NCI-H2029 treated with DMSO at 0.1 percent for 48 hours (cell line): ENCODE results near the gene FOXQ1.

Experiments used
- DNase-seq: peaks from one replicate; lab custom pipeline; 2025; lab: John Stamatoyannopoulos, UW

The FOXQ1 gene

GRCh38 chr6:1363729-1364572 is 52.1 kb downstream of the FOXQ1 start:
- no peak for DNase-seq
